C4-2B (cell line): ENCODE measurements around the gene VCP.

Source experiments
- CTCF ChIP-seq: fragments of 450-650 bp; conservative IDR thresholded peaks from 2 replicates; pipeline ENCODE4 v1.5.1; 2017; ENCODE audit warnings: mild to moderate bottlenecking
- ZFX ChIP-seq: fragments of 450-650 bp; IDR thresholded peaks from 2 replicates; pipeline ENCODE4 v1.6.1; 2017

GRCh38 chr9:35033101-35033500, 39.3 kb downstream of the VCP start:
- TF ChIP-seq CTCF (no peak), ZFX (no peak)
